ENCODE data around the gene CZIB. TPM values are rescaled to one million over a fixed set of nuclear protein-coding genes. Genes with fewer than 3 reads are reported as not detected.

Gene CZIB
- polyA plus RNA-seq, 1 donor from 2014 or later, result 103 TPM

DNA sequence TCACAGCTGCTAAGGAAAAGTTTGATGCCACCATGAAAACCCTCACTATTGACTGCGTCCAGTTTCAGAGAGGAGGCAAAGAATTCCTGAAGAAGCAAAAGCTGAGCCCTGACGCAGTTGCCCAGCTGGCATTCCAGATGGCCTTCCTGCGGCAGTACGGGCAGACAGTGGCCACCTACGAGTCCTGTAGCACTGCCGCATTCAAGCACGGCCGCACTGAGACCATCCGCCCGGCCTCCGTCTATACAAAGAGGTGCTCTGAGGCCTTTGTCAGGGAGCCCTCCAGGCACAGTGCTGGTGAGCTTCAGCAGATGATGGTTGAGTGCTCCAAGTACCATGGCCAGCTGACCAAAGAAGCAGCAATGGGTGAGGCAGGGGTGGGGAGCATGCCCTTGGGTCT is 9.5 kb downstream of the CZIB start:
- TF ChIP-seq EP300 (conservative IDR thresholded peaks at IDR 0.05; ENCODE audit: poor library complexity, severe bottlenecking), result no peak
- TF ChIP-seq POLR2AphosphoS5 (IDR thresholded peaks at IDR 0.05), result no peak
- TF ChIP-seq, protein P1, sequence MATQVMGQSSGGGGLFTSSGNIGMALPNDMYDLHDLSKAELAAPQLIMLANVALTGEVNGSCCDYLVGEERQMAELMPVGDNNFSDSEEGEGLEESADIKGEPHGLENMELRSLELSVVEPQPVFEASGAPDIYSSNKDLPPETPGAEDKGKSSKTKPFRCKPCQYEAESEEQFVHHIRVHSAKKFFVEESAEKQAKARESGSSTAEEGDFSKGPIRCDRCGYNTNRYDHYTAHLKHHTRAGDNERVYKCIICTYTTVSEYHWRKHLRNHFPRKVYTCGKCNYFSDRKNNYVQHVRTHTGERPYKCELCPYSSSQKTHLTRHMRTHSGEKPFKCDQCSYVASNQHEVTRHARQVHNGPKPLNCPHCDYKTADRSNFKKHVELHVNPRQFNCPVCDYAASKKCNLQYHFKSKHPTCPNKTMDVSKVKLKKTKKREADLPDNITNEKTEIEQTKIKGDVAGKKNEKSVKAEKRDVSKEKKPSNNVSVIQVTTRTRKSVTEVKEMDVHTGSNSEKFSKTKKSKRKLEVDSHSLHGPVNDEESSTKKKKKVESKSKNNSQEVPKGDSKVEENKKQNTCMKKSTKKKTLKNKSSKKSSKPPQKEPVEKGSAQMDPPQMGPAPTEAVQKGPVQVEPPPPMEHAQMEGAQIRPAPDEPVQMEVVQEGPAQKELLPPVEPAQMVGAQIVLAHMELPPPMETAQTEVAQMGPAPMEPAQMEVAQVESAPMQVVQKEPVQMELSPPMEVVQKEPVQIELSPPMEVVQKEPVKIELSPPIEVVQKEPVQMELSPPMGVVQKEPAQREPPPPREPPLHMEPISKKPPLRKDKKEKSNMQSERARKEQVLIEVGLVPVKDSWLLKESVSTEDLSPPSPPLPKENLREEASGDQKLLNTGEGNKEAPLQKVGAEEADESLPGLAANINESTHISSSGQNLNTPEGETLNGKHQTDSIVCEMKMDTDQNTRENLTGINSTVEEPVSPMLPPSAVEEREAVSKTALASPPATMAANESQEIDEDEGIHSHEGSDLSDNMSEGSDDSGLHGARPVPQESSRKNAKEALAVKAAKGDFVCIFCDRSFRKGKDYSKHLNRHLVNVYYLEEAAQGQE (IDR thresholded peaks at IDR 0.05; ENCODE audit: borderline replicate concordance), result no peak
- no peak for TF ChIP-seq TAF1 (IDR thresholded peaks at IDR 0.05; ENCODE audit: low read depth)
- TF ChIP-seq MXI1 (conservative IDR thresholded peaks at IDR 0.05; ENCODE audit: poor library complexity, severe bottlenecking), result no peak
- TF ChIP-seq SMC3 (conservative IDR thresholded peaks at IDR 0.05; ENCODE audit: poor library complexity), result no peak
- TF ChIP-seq EZH2 (IDR thresholded peaks at IDR 0.05; ENCODE audit: borderline replicate concordance, insufficient read depth, low read length, poor library complexity, severe bottlenecking), result no peak
- TF ChIP-seq, protein P2, sequence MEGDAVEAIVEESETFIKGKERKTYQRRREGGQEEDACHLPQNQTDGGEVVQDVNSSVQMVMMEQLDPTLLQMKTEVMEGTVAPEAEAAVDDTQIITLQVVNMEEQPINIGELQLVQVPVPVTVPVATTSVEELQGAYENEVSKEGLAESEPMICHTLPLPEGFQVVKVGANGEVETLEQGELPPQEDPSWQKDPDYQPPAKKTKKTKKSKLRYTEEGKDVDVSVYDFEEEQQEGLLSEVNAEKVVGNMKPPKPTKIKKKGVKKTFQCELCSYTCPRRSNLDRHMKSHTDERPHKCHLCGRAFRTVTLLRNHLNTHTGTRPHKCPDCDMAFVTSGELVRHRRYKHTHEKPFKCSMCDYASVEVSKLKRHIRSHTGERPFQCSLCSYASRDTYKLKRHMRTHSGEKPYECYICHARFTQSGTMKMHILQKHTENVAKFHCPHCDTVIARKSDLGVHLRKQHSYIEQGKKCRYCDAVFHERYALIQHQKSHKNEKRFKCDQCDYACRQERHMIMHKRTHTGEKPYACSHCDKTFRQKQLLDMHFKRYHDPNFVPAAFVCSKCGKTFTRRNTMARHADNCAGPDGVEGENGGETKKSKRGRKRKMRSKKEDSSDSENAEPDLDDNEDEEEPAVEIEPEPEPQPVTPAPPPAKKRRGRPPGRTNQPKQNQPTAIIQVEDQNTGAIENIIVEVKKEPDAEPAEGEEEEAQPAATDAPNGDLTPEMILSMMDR (IDR thresholded peaks at IDR 0.05; ENCODE audit: poor library complexity, severe bottlenecking), result no peak
- TF ChIP-seq RAD21 (conservative IDR thresholded peaks at IDR 0.05), result no peak
- Histone ChIP-seq H4K20me1 (ENCODE audit: insufficient read depth) (no peaks in the 10 kb centered on the region), H3K4me2 (ENCODE audit: low read length) (no peak overlapping the region), H3K79me2 (replicated peaks; ENCODE audit: insufficient read depth, low read length) (no peaks in the 10 kb centered on the region), H3F3A (ENCODE audit: insufficient read depth, low read length, poor library complexity, severe bottlenecking) (no peaks in the 10 kb centered on the region), H3K9ac (ENCODE audit: low read length) (no peak overlapping the region), H3K9me2 (ENCODE audit: insufficient read depth, low read length) (no peaks in the 10 kb centered on the region), H3K36me3 (ENCODE audit: insufficient read depth, low read length) (no peaks in the 10 kb centered on the region), H3K9me3 (ENCODE audit: low read length) (peaks cover 5% of the 10 kb centered on the region), H2AFZ (ENCODE audit: low read depth, low read length) (no peak overlapping the region), H3K4me3 (ENCODE audit: low read length) (no peak overlapping the region), H3K27me3 (ENCODE audit: insufficient read depth, low read depth, low read length) (no peaks in the 10 kb centered on the region), H3K27ac (ENCODE audit: low read length) (no peak overlapping the region)

DNA sequence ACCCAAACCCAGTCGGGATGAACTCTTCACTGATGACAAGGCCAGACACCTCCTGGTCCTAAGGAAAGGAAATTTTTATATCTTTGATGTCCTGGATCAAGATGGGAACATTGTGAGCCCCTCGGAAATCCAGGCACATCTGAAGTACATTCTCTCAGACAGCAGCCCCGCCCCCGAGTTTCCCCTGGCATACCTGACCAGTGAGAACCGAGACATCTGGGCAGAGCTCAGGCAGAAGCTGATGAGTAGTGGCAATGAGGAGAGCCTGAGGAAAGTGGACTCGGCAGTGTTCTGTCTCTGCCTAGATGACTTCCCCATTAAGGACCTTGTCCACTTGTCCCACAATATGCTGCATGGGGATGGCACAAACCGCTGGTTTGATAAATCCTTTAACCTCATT is 10.1 kb downstream of the CZIB start:
- Histone ChIP-seq H3K9ac (ENCODE audit: low read length) (no peak overlapping the region), H3K9me2 (ENCODE audit: insufficient read depth, low read length) (no peaks in the 10 kb centered on the region), H3K27me3 (ENCODE audit: insufficient read depth, low read depth, low read length) (no peaks in the 10 kb centered on the region), H3K9me3 (ENCODE audit: low read length) (peaks cover 5% of the 10 kb centered on the region), H2AFZ (ENCODE audit: low read depth, low read length) (no peak overlapping the region), H3K4me3 (ENCODE audit: low read length) (no peak overlapping the region), H3K79me2 (replicated peaks; ENCODE audit: insufficient read depth, low read length) (no peaks in the 10 kb centered on the region), H3F3A (ENCODE audit: insufficient read depth, low read length, poor library complexity, severe bottlenecking) (no peaks in the 10 kb centered on the region), H3K36me3 (ENCODE audit: insufficient read depth, low read length) (no peaks in the 10 kb centered on the region), H3K4me2 (ENCODE audit: low read length) (no peak overlapping the region), H4K20me1 (ENCODE audit: insufficient read depth) (no peaks in the 10 kb centered on the region), H3K27ac (ENCODE audit: low read length) (no peak overlapping the region)
- TF ChIP-seq, protein P2 (IDR thresholded peaks at IDR 0.05; ENCODE audit: poor library complexity, severe bottlenecking), result no peak
- TF ChIP-seq RAD21 (conservative IDR thresholded peaks at IDR 0.05) (no peak), POLR2AphosphoS5 (IDR thresholded peaks at IDR 0.05) (no peak)
- TF ChIP-seq, protein P1 (IDR thresholded peaks at IDR 0.05; ENCODE audit: borderline replicate concordance), result no peak
